GM12892 (cell line): Measurements from ENCODE around the gene CDH3.

Source experiments
- POLR2A ChIP-seq: IDR thresholded peaks from 2 replicates; pipeline ENCODE4 v1.6.1; 2011; ENCODE audit warnings: low read depth, low read length, control low read depth
- POLR2AphosphoS5 ChIP-seq: IDR thresholded peaks from 2 replicates; pipeline ENCODE4 v1.6.1; 2011; ENCODE audit warnings: low read depth, low read length, control low read depth
- TAF1 ChIP-seq: IDR thresholded peaks from 2 replicates; pipeline ENCODE4 v1.6.1; 2011; ENCODE audit warnings: low read depth, mild to moderate bottlenecking, control low read depth, low read length, borderline replicate concordance

- TF ChIP-seq TAF1, result no peak
- TF ChIP-seq POLR2AphosphoS5, result no peak
- TF ChIP-seq POLR2A, result no peak
Observed at GRCh38 chr16:68724797-68725196, 79.7 kb downstream of the CDH3 start.
